HCT116 (cell line): ENCODE measurements around the gene PQBP1.

ENCODE experiments used
- CBX3 ChIP-seq: IDR thresholded peaks from 2 replicates; pipeline ENCODE4 v1.6.1; 2012; ENCODE audit warnings: low read depth
- CEBPB ChIP-seq: IDR thresholded peaks from 2 replicates; pipeline ENCODE4 v1.6.1; 2012; ENCODE audit warnings: low read depth
- CTCF ChIP-seq, 3 experiments: fragments of 200-600 bp in 1 of 3; sonication (generic) in 1 of 3; IDR thresholded peaks in 2 of 3; conservative IDR thresholded peaks in 1 of 3; 2 replicates each; pipeline ENCODE4 v1.5.1; 2012 to 2017; ENCODE audit warnings: low read depth in 2 of 3, low read length in 2 of 3, antibody characterized with exemption in 1 of 3, borderline replicate concordance in 1 of 3, control low read depth in 1 of 3, mild to moderate bottlenecking in 1 of 3, mixed read lengths in 1 of 3, mixed run types in 1 of 3, moderate library complexity in 1 of 3; ENCODE audit not compliant: insufficient read depth in 1 of 3
- EGR1 ChIP-seq: IDR thresholded peaks from 2 replicates; pipeline ENCODE4 v1.6.1; 2012; ENCODE audit warnings: low read depth
- EZH2 ChIP-seq: fragments of 200-600 bp; sonication (generic); IDR thresholded peaks from 2 replicates; pipeline ENCODE4 v1.6.1; 2017; ENCODE audit warnings: antibody characterized with exemption, mixed run types
- EZH2phosphoT487 ChIP-seq: fragments of 200-600 bp; IDR thresholded peaks from 2 replicates; pipeline ENCODE4 v1.6.1; 2018; ENCODE audit warnings: antibody characterized with exemption, borderline replicate concordance
- POLR2A ChIP-seq: IDR thresholded peaks from 2 replicates; pipeline ENCODE4 v1.7.0; 2011; ENCODE audit warnings: borderline replicate concordance; ENCODE audit not compliant: insufficient read depth, insufficient read length; ENCODE audit errors: extremely low read depth
- POLR2AphosphoS5 ChIP-seq: IDR thresholded peaks from 2 replicates; pipeline ENCODE4 v1.6.1; 2011; ENCODE audit warnings: mild to moderate bottlenecking, low read depth, low read length, moderate library complexity
- SIN3A ChIP-seq: IDR thresholded peaks from 2 replicates; pipeline ENCODE4 v1.6.1; 2012; ENCODE audit warnings: low read depth
- YY1 ChIP-seq: IDR thresholded peaks from 2 replicates; pipeline ENCODE4 v1.6.1; 2011; ENCODE audit warnings: low read length, low read depth, moderate library complexity, mild to moderate bottlenecking; ENCODE audit not compliant: insufficient replicate concordance; ENCODE audit errors: extremely low read depth
- TF ChIP-seq, protein P1 (sequence below): IDR thresholded peaks from 2 replicates; pipeline ENCODE4 v1.6.1; 2012
- TF ChIP-seq, protein P2 (sequence below): IDR thresholded peaks from 2 replicates; pipeline ENCODE4 v1.6.1; 2012
- TF ChIP-seq, protein P3 (sequence below): IDR thresholded peaks from 2 replicates; pipeline ENCODE4 v1.6.1; 2011; ENCODE audit warnings: mild to moderate bottlenecking, low read length, moderate library complexity; ENCODE audit not compliant: insufficient replicate concordance; ENCODE audit errors: extremely low read depth

- TF ChIP-seq YY1 (no peak), SIN3A (no peak), EZH2 (no peak), CTCF (IDR thresholded peaks at IDR 0.05 in 2 of 3, conservative IDR thresholded peaks at IDR 0.05 in 1 of 3; ENCODE audit: borderline replicate concordance in 1 of 3, insufficient read depth in 1 of 3, low read depth in 2 of 3, low read length in 2 of 3) (no peak), POLR2AphosphoS5 (no peak), CEBPB (no peak), EZH2phosphoT487 (no peak), EGR1 (no peak), POLR2A (no peak), CBX3 (no peak)
- TF ChIP-seq, protein P1, sequence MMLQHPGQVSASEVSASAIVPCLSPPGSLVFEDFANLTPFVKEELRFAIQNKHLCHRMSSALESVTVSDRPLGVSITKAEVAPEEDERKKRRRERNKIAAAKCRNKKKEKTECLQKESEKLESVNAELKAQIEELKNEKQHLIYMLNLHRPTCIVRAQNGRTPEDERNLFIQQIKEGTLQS = no peak
- TF ChIP-seq, protein P2, sequence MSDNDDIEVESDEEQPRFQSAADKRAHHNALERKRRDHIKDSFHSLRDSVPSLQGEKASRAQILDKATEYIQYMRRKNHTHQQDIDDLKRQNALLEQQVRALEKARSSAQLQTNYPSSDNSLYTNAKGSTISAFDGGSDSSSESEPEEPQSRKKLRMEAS = no peak
- TF ChIP-seq, protein P3, sequence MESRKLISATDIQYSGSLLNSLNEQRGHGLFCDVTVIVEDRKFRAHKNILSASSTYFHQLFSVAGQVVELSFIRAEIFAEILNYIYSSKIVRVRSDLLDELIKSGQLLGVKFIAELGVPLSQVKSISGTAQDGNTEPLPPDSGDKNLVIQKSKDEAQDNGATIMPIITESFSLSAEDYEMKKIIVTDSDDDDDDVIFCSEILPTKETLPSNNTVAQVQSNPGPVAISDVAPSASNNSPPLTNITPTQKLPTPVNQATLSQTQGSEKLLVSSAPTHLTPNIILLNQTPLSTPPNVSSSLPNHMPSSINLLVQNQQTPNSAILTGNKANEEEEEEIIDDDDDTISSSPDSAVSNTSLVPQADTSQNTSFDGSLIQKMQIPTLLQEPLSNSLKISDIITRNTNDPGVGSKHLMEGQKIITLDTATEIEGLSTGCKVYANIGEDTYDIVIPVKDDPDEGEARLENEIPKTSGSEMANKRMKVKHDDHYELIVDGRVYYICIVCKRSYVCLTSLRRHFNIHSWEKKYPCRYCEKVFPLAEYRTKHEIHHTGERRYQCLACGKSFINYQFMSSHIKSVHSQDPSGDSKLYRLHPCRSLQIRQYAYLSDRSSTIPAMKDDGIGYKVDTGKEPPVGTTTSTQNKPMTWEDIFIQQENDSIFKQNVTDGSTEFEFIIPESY = no peak
Observed at GRCh38 chrX:48896611-48897011, 1.1 kb upstream of the PQBP1 start.
